Measurements from ENCODE around the gene PDILT.

GRCh38 chr16:20402651-20403050 is 1.9 kb downstream of the PDILT start:
- TF ChIP-seq POLR2A (IDR thresholded peaks at IDR 0.05) (no peak), CTCF (IDR thresholded peaks at IDR 0.05) (no peak), POLR2AphosphoS5 (IDR thresholded peaks at IDR 0.05) (no peak)
